ENCODE data around the gene IFIT1. TPM values are rescaled to one million over a fixed set of nuclear protein-coding genes. Genes with fewer than 3 reads are reported as not detected.
"Not testable (repeated sequence)": the region's sequence is repeated elsewhere in the genome, so short reads cannot be mapped to it uniquely, and the experiment has no call there.

The IFIT1 gene
- total RNA-seq, 4 donors from 2014 or later, result 0.61 to 12.3 (median 2.6) TPM

DNA sequence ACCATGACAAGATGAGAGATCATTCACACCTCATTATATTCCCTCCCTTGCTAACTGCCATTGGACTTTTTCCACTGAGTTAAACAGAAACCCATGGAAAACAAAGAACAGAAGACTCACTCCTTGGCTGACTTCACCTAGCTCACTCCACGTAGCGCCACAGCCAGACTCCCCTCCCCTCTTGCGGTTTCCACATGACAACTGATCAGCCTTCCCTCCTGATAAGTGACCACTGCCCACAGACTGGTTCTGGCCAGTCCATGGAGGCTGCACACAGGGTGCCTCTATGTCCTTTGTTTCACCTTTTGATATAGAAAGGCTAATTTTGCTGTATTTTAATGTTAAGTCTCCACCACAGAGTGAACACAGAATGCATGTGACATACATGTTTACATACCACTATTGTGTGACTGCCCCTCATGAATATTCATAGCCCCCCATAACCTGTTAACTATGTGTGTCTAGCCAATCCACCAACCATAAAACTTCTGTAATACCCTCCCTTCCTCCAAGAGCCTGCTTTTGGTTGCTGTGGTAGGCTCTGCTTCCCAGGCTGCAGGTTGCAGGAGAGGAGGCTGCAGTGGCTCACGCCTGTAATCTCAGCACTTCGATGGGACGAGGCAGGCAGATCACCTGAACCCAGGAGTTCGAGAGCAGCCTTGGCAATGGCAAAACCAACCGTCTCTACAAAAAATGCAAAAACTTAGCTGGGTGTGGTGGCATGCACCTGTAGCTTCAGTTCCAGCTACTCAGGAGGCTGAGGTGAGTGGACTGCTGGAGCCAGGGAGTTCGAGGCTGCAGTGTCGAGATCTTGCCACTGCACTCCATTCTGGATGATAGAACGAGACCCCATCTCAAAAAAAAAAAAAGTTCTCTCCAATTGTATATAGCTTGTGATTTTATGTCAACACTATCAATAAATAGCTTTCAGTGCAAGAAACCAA, 12.0 kb downstream of the IFIT1 start:
- no peaks in the 10 kb centered on the region for H3K27me3 ChIP-seq
- H3K27ac ChIP-seq, result no peak overlapping the region
- no peak for TF ChIP-seq POLR2A (IDR thresholded peaks at IDR 0.05)
- TF ChIP-seq, protein P1, sequence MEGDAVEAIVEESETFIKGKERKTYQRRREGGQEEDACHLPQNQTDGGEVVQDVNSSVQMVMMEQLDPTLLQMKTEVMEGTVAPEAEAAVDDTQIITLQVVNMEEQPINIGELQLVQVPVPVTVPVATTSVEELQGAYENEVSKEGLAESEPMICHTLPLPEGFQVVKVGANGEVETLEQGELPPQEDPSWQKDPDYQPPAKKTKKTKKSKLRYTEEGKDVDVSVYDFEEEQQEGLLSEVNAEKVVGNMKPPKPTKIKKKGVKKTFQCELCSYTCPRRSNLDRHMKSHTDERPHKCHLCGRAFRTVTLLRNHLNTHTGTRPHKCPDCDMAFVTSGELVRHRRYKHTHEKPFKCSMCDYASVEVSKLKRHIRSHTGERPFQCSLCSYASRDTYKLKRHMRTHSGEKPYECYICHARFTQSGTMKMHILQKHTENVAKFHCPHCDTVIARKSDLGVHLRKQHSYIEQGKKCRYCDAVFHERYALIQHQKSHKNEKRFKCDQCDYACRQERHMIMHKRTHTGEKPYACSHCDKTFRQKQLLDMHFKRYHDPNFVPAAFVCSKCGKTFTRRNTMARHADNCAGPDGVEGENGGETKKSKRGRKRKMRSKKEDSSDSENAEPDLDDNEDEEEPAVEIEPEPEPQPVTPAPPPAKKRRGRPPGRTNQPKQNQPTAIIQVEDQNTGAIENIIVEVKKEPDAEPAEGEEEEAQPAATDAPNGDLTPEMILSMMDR (IDR thresholded peaks at IDR 0.05), result no peak
- DNase-seq, result no peak
- intact Hi-C loops (cut with DNase I), result no loop called here
- 81 to 85% methylated on average over 6 to 7 of the region's 11 CpGs for whole genome bisulfite sequencing, 2 donors
- H3K4me1 ChIP-seq, result no peaks in the 10 kb centered on the region
- H3K4me3 ChIP-seq, result no peak overlapping the region
- H3K36me3 ChIP-seq, result peaks cover 0 to 23% (median 0%) of the 10 kb centered on the region in 3 donors
- no peaks in the 10 kb centered on the region for H3K9me3 ChIP-seq

DNA sequence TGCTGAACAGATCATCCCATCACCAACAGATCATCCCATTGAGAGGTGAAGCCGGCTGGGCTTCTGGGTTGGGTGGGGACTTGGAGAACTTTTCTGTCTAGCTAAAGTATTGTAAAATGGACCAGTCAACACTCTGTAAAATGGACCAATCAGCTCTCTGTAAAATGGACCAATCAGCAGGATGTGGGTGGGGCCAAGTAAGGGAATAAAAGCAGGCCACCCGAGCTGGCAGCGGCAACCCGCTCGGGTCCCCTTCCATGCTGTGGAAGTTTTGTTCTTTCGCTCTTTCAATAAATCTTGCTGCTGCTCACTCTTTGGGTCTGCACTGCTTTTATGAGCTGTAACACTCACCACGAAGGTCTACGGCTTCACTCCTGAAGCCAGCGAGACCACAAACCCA, 13.8 kb downstream of the IFIT1 start:
- intact Hi-C loops (cut with DNase I); H3K27me3 ChIP-seq; DNase-seq; H3K4me3 ChIP-seq; H3K4me1 ChIP-seq; H3K9me3 ChIP-seq; H3K27ac ChIP-seq: not testable (repeated sequence)
- WGBS, 2 donors, result 89 to 98% methylated on average over 7 to 8 of the region's 9 CpGs
- peaks cover 0 to 23% (median 0%) of the 10 kb centered on the region in 3 donors for H3K36me3 ChIP-seq

DNA sequence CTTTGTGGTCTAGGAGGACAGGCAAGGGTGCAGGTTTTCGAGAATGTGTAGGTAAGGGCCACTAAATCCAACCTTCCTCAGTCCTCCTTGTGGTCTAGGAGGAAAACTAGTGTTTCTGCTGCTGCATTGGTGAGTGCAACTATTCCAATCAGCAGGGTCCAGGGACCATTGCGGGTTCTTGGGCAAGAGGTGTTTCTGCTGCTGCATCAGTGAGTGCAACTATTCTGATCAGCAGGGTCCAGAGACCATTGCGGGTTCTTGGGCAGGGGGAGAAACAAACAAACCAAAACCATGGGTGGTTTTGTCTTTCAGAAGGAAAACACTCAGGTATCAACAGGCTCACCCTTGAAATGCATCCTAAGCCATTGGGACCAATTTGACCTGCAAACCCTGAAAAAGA, 15.4 kb downstream of the IFIT1 start:
- H3K9me3 ChIP-seq; H3K4me3 ChIP-seq; H3K27ac ChIP-seq; H3K4me1 ChIP-seq; DNase-seq; H3K27me3 ChIP-seq; intact Hi-C loops (cut with DNase I): not testable (repeated sequence)
- peaks cover 0 to 15% (median 0%) of the 10 kb centered on the region in 3 donors for H3K36me3 ChIP-seq
- 94 to 95% methylated on average over 2 to 3 of the region's 3 CpGs for WGBS, 2 donors

DNA sequence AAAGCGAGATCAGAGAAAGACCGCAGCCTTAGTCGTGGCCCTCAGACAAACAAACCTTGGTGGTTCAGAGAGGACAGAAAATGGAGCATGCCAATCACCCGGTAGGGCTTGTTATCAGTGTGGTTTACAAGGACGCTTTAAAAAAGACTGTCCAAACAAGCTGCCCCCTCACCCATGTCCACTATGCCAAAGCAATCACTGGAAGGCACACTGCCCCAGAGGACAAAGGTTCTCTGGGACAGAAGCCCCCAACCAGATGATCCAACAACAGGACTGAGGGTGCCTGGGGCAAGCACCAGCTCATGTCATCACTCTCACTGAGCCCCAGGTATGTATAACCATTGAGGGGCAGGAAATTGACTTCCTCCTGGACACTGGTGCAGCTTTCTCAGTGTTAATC, 16.9 kb downstream of the IFIT1 start:
- H3K27ac ChIP-seq; H3K27me3 ChIP-seq; DNase-seq; intact Hi-C loops (cut with DNase I); H3K9me3 ChIP-seq; H3K4me3 ChIP-seq; H3K36me3 ChIP-seq: not testable (repeated sequence)
- 96 to 97% methylated on average over 5 of the region's 5 CpGs for WGBS, 2 donors
- H3K4me1 ChIP-seq, result peaks cover 0 to 23% (median 0%) of the 10 kb centered on the region in 3 donors

DNA sequence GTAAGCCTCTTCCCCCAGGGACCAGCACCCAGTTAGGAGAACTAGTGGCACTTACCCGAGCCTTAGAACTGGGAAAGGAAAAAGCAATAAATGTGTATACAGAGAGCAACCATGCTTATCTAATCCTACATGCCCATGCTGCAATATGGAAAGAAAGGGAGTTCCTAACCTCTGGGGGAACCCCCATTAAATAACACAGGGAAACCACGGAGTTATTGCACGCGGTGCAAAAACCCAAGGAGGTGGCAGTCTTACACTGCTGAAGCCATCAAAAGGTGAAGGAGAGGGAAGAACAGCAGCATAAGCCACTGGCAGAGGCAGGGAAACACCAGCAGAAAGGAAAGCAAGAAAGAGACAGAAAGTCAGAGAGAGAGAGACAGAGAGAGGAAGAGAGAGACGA, 18.1 kb downstream of the IFIT1 start:
- H3K27me3 ChIP-seq; H3K36me3 ChIP-seq; intact Hi-C loops (cut with DNase I); H3K9me3 ChIP-seq; H3K4me3 ChIP-seq; H3K27ac ChIP-seq; DNase-seq: not testable (repeated sequence)
- 75 to 84% methylated on average over 5 of the region's 5 CpGs for WGBS, 2 donors
- peaks cover 0 to 29% (median 0%) of the 10 kb centered on the region in 3 donors for H3K4me1 ChIP-seq

DNA sequence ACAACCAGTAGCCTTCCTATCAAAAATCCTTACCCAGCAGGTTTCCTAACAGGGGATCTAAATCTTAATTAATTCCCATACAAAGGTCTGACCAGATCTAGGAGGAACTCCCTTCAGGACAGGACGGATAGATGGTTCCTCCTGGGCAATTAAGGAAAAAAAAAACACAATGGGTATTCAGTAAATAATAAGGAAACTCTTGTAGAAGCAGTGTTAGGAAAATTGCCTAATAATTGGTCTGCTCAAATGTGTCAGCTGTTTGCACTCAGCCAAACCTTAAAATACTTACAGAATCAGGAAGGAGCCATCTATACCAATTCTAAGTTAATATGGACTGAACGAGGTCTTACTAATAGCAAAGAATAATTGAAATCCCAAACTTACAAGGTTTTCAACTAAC, 18.7 kb downstream of the IFIT1 start:
- intact Hi-C loops (cut with DNase I); DNase-seq; H3K36me3 ChIP-seq; H3K9me3 ChIP-seq; H3K27me3 ChIP-seq; H3K27ac ChIP-seq; H3K4me3 ChIP-seq: not testable (repeated sequence)
- WGBS, 2 donors, result 54 to 68% methylated on average over 2 of the region's 2 CpGs
- H3K4me1 ChIP-seq, result peaks cover 0 to 35% (median 5%) of the 10 kb centered on the region in 3 donors

DNA sequence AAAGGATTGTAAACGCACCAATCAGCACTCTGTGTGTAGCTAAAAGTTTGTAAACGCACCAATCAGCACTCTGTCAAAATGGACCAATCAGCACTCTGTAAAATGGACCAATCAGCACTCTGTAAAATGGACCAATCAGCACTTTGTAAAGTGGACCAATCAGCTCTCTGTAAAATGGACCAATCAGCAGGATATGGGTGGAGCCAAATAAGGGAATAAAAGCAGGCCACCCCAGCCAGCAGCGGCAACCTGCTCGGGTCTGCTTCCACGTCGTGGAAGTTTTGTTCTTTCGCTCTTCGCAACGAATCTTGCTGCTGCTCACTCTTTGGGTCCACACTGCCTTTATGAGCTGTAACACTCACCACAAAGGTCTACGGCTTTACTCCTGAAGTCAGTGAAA, 19.9 kb downstream of the IFIT1 start:
- DNase-seq; H3K27me3 ChIP-seq; H3K27ac ChIP-seq; H3K36me3 ChIP-seq; intact Hi-C loops (cut with DNase I); H3K4me3 ChIP-seq; H3K9me3 ChIP-seq: not testable (repeated sequence)
- 84 to 95% methylated on average over 8 to 10 of the region's 10 CpGs for WGBS, 2 donors
- peaks cover 0 to 46% (median 12%) of the 10 kb centered on the region in 3 donors for H3K4me1 ChIP-seq

DNA sequence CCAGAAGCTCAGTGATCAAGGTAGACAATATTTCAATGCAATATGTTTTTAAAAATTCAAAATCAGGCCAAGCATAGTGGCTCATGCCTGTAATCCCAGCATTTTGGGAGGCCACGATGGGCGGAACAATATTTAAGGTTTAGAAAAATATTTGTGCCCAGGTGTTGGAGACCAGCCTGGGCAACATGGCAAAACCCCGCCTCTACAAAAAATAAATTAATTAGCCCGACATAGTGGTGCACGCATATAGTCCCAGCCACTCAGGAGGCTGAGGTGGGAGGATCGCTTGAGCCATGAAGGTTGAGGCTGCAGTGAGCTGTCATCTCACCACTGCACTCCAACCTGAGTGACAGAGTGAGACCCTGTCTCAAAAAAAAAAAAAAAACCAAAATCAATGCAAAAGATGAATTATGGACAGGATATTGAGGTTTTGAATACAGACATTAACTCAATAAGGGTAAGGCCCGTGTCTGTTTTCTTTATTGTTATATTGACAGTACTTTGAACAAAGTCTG, 21.0 kb downstream of the IFIT1 start:
- peak overlapping the region in 3 of 4 donors; percentile 80 to 91 (median 80) for H3K4me3 ChIP-seq
- H3K9me3 ChIP-seq, result no peaks in the 10 kb centered on the region
- H3K27ac ChIP-seq, result peak overlapping the region; percentile 94 to 97 (median 94)
- 71 to 85% methylated on average over 7 of the region's 7 CpGs for WGBS, 2 donors
- peaks cover 0 to 14% (median 0%) of the 10 kb centered on the region in 3 donors for H3K36me3 ChIP-seq
- intact Hi-C loops (cut with DNase I), result no loop called here
- TF ChIP-seq, protein P1 (IDR thresholded peaks at IDR 0.05), result no peak
- TF ChIP-seq POLR2A (IDR thresholded peaks at IDR 0.05), result no peak
- no peak for DNase-seq
- H3K27me3 ChIP-seq, result no peaks in the 10 kb centered on the region
- H3K4me1 ChIP-seq, result peaks cover 0 to 58% (median 18%) of the 10 kb centered on the region in 3 donors

All from esophagus squamous epithelium (tissue), 5 donors.